Measurements from ENCODE around the gene PDGFD.

The PDGFD gene

DNA sequence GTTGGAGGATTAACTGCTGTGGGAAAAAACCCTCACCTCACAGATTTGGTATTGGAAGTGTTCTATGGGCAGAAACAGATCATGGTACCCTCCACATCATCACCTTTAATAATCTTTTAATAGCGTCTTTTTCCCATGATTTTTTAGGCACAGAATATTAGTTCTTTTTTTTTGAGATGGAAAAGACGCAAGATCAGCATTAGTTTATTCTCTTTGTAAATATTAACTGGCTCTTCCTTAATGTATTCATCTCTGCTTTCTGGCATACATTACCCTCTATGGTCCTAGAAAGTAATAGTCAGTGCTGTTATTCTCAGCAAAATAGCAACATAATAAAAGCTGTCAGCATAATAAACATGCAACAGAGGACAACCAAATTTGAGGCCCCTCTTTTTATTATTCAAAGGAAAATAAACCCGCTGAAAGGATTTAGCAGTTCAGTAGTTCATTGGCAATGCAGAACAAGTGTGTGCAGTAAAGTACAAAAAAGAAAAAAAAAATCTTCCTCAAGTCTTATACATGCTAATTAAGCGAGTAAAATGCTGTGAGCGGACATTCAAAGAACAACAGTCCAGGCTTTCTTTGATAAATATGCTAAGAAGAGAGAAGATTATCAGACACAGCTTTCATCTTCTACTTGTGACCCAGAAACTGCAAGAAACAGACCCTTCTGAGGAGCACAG lies 165.0 kb downstream of the PDGFD start:
- no peak for DNase-seq (ENCODE audit: low read depth)

GRCh38 chr11:103997082-103997481 lies 166.9 kb downstream of the PDGFD start:
- no peak for DNase-seq (ENCODE audit: low read depth)

DNA sequence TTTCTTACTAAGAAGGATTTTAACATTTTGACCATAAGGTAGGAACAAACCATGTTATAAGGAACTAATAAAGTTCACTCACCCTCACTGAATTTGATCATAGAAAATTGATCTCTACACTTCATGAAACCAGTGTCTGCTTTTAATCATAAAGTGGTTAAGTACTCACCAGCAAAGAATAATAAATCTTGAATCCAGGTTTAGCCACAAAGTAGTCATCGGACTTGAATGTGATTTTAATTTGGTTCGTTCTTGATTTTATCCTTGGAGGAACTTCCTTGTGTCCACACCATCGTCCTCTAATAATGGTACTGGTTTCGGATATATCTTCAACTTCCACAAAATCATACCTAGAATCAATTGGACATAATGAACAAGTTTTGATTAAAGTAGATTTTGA lies 168.1 kb downstream of the PDGFD start:
- no peak for DNase-seq (ENCODE audit: low read depth)

- no peak for DNase-seq (ENCODE audit: low read depth)
Observed at GRCh38 chr11:103994518-103994917, 169.4 kb downstream of the PDGFD start.

DNA sequence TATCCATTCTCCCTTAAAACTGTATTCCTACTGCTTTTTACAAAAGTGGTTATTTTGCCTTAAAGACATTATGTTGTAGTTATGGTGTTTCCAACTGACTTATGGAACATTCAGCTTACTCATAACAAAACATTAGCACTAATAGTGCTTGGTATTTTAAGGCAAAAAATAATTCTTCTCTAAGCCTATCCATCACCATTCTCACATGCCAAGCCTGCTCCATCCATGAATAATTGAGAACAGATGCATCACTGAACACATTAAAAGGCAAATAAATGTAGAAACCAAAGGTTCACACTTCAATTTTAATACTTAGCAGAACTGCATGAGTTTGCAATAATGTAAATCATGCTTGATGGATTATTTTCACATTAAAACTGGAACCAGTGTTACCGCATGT lies 169.9 kb downstream of the PDGFD start:
- no peak for DNase-seq (ENCODE audit: low read depth)

GRCh38 chr11:103993507-103993906 lies 170.4 kb downstream of the PDGFD start:
- no peak for DNase-seq (ENCODE audit: low read depth)

DNA sequence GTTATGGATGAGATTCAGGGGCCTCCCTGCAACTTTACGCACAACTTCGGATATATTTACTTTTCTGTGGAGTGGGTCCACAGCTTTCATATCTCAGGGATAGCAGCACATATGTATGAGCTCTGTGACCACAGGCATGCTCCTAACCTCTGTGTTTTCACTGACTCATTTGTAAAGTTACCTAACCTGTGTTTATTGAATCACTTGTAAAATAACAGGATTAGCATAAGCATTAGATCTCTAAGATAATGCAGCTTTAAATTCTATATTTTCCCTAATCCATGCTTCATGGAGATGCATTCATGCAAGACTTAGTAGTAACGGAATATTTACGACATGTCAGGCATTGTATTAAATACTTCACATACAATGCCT lies 175.4 kb downstream of the PDGFD start:
- no peak for DNase-seq (ENCODE audit: low read depth)

DNA sequence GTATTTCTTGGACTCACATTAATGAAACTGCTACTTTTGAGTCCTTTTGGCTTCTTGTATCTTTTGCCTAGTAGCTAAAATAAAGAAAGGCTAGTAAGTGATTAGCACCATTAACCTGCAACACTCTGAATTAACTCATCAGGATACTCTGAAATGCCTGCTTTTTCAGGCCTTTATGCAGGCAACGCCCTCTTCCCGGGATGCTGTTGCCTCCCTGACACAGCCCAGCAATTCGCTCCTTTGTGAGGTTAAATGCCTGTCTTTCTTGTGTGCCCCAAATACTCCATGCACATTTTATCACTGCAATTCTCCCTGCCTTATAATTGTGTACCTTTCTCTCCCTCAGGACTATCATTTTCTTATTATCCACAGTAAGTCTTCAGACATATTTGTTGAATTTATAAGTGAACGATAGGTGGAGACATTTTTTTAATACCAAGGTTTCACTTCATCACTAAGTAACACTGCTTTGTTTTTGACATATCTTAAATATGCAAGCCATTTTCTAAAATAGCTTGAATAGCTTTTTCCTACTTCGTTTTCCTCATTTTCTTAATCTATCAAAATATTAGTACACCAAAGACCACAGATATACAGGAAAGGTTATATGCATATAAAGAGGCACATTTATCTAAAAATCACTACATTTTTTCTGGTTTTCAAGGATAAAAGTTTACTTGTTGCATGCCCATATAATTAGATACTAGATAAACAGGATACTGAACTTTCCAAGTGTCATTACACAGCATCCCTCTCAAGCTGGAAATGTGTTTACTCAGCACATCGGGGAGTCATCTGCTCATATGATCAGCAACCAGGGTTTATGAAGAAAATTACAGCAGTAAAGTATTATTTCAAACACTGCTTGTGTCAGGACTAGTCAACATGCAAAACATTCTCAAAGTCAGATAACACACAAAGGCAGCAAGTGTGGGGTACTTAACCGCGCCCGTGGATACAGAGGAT lies 176.0 kb downstream of the PDGFD start:
- DNase-seq (ENCODE audit: low read depth) = no peak

DNA sequence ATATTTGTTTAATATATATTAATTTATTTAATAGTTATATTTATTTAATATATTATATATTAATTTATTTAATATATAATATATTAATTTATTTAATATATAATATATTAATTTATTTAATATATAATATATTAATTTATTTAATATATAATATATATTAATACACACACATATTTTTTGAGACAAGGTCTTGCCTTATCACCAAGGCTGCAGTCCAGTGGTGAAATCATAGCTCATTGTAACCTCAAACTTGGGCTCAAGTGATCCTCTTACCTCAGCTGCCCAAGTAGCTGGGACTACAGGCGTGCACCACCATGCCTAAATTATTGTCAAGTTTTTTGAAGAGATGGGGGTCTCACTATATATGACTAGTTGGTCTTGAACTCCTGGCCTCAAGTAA lies 178.9 kb downstream of the PDGFD start:
- no peak for DNase-seq (ENCODE audit: low read depth)

- no peak for DNase-seq (ENCODE audit: low read depth)
Observed at GRCh38 chr11:103980108-103980507, 183.8 kb downstream of the PDGFD start.

- DNase-seq (ENCODE audit: low read depth) = no peak
Observed at GRCh38 chr11:103978616-103979595, 185.0 kb downstream of the PDGFD start.

DNA sequence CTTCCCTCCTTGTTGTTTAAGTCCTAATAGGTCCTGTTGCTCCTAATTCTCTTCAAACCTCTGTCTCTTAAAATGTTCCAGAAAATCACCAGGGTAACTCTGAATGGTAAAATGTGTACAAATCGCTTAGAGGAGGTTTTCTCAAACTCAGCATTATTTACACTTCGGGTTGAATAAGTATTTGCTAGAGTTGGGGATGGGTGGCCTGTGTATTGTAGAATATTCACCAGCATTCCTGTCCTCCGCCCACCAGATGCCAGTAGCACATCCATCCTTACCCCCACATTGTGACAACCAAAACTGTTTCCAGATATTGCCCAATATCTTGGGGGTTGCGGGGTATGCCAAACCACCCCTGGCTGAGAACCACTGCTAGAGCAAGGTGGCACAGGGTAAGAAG lies 191.9 kb downstream of the PDGFD start:
- DNase-seq (ENCODE audit: low read depth) = no peak

GRCh38 chr11:103970701-103971249 lies 193.2 kb downstream of the PDGFD start:
- no peak for DNase-seq (ENCODE audit: low read depth)

- no peak for DNase-seq (ENCODE audit: low read depth)
Observed at GRCh38 chr11:103968685-103969084, 195.3 kb downstream of the PDGFD start.

GRCh38 chr11:103967985-103968384 lies 196.0 kb downstream of the PDGFD start:
- no peak for DNase-seq (ENCODE audit: low read depth)

- no peak for DNase-seq (ENCODE audit: low read depth)
Observed at GRCh38 chr11:103964390-103964789, 199.6 kb downstream of the PDGFD start.

- DNase-seq (ENCODE audit: low read depth) = no peak
Observed at GRCh38 chr11:103963648-103964047, 200.3 kb downstream of the PDGFD start.

DNA sequence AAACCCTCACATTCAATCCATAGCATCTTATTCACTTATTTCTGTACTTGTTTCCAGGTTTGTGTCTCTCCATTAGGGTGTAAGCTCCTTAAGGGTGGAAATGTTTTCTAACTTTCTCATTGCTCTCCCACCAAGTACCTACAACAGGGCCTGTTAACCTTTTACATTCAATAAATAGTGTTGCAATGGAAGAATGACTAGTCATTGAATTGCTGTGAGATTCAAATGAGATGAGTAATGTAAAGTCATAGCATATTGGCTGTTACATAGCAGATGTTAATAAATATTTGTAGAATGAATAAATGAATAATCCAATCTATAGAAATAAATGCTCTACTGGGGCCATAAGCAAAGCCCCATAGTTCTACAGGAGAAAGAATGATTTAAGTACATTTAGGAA lies 202.9 kb downstream of the PDGFD start:
- no peak for DNase-seq (ENCODE audit: low read depth)

GRCh38 chr11:103960108-103960507 lies 203.8 kb downstream of the PDGFD start:
- no peak for DNase-seq (ENCODE audit: low read depth)

DNA sequence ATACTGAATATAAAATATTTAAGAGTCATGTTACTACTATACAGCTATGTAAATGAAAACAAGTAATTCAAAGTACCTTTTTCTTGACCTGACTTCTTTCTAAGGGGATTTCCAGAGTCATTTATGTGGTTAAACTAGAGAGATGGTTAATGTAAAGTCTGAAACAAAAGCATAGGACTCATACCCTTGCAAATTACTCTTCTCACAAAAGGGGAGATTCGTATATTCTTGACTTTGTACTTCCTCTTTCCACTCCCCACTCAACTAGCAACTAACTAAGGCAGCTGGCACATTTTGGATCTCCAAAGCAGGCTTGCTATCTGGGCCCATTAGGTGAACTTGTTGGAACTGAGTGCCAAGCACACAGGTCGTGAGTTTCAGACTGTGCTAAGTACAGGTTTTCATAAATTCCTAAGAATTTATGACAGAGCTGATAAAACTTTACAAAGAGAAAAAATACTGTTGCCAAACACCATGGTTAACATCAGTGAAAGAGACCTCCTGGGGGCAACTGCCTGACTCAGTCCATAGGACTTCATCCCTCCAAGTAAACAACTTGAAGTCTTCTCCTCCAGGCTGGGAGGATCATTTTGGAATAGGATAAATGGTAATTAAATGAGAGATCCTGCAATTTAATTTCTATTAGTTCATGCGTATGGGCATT lies 204.5 kb downstream of the PDGFD start:
- no peak for DNase-seq (ENCODE audit: low read depth)

DNA sequence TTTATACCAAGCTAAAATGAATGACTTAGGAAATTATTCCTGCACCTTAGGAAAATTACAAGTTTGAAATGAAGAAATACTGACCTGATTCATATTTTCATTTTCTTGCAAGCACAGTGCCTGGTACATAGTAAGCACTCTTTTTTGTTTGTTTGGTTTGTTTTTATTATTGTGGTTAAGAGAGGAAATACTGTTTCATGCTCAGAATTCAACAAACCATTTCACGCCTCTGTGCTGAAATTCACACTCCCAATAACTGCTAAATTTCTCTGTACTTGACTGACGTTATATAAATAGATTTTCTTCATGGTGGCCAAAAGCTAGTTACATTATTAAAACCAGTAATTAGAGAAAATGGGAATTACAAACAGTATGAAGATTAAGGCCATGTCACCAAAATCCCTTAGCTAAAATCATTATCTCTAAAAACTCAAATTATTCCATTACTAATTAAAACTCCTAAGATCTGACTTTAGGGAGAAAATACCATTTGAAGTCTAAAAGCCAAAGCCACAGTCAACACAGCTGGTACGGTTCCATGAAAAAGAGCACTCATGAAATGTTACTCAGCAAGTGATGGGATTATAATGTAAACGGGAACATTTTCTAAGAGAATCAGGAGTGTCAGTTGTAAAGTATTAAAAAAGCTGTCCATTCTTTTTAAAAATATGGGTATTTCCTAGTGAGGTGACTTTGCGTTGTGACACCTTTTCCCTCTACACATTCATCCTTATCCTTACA lies 205.3 kb downstream of the PDGFD start:
- no peak for DNase-seq (ENCODE audit: low read depth)

All from stimulated activated CD8-positive, alpha-beta memory T cell treated with anti-CD3 and anti-CD28 coated beads, Interleukin-7, amount 100 ng/mL, for 24 hours (primary cell).